T-helper 1 cell treated with Interleukin-12 subunit alpha and Interleukin-12 subunit beta and Interleukin-4 antibody, amounts not matched to agents 30 ng/mL and 1 ng/mL, for 36 hours (primary cell): ENCODE data around the gene CASK. TPM values are rescaled to one million over a fixed set of nuclear protein-coding genes. Genes with fewer than 3 reads are reported as not detected.

Source experiments
- intact Hi-C: fragments of 100-400 bp; cut with micrococcal nuclease; formaldehyde crosslinking; loops from one replicate; pipeline ENCODE4 v1.15.1; 2024
- total RNA-seq: library from RNA; stranded (reverse); gene quantifications from 2 replicates; pipeline ENCODE4 v1.2.3, GENCODE V29; 2022

The CASK gene
- total RNA-seq, 1 donor from 2014 or later, result 36.5 TPM

GRCh38 chrX:41481264-41482109 is 441.9 kb downstream of the CASK start:
- intact Hi-C loops, result no loop called here

- intact Hi-C loops, result no loop called here
These were observed 442.7 kb downstream of the CASK start for GRCh38 chrX:41480508-41481260.

GRCh38 chrX:41478381-41478911 is 444.9 kb downstream of the CASK start:
- intact Hi-C loops, result no loop called here

- intact Hi-C loops, result no loop called here
These were observed 447.6 kb downstream of the CASK start for GRCh38 chrX:41475591-41476241.

GRCh38 chrX:41475191-41475590 is 448.2 kb downstream of the CASK start:
- intact Hi-C loops, result no loop called here

- intact Hi-C loops, result no loop called here
These were observed 448.6 kb downstream of the CASK start for GRCh38 chrX:41474726-41475100.

GRCh38 chrX:41473936-41474725 is 449.2 kb downstream of the CASK start:
- intact Hi-C loops, result no loop called here

GRCh38 chrX:41472231-41472815 is 451.0 kb downstream of the CASK start:
- intact Hi-C loops, result no loop called here

- intact Hi-C loops, result no loop called here
These were observed 451.6 kb downstream of the CASK start for GRCh38 chrX:41471786-41472185.

- intact Hi-C loops, result no loop called here
These were observed 452.6 kb downstream of the CASK start for GRCh38 chrX:41470706-41471105.

GRCh38 chrX:41468647-41469323 is 454.6 kb downstream of the CASK start:
- intact Hi-C loops, result no loop called here

Other genes with a start within 250 kb of the CASK start
- 4.2 and 5.4 TPM in 2 replicates for gene GPR34, start 234.6 kb downstream of the CASK start, total RNA-seq
- 0.12 and 0.29 TPM in 2 replicates for gene GPR82, start 199.4 kb downstream of the CASK start, total RNA-seq